Thyroid gland (tissue), 4 donors: ENCODE data around the gene FRMPD2. TPM values are rescaled to one million over a fixed set of nuclear protein-coding genes. Genes with fewer than 3 reads are reported as not detected.

Experiments used
- DNase-seq, 2 donors: peaks; one replicate each; pipeline ENCODE4 v3.0.0-alpha.2; 2019
- H3K27ac ChIP-seq, 3 donors: fragments of 200-600 bp; sonication (generic); 1 replicate in 2 of 3; 2 replicates in 1 of 3; pipeline ENCODE4 v1.5.1; 2016 to 2019; ENCODE audit warnings: mild to moderate bottlenecking in 1 of 3, moderate library complexity in 1 of 3
- H3K27me3 ChIP-seq: fragments of 200-600 bp; sonication (generic); one replicate; pipeline ENCODE4 v1.5.1; 2019
- H3K36me3 ChIP-seq, 2 donors: fragments of 200-600 bp; sonication (generic); one replicate each; pipeline ENCODE4 v1.5.1; 2016 to 2019
- H3K4me1 ChIP-seq, 2 donors: fragments of 200-600 bp; sonication (generic); one replicate each; pipeline ENCODE4 v1.5.1; 2017 to 2019
- H3K4me3 ChIP-seq, 3 donors: fragments of 200-600 bp; sonication (generic); replicated peaks in 1 of 3; 1 replicate in 2 of 3; 2 replicates in 1 of 3; pipeline ENCODE4 v1.5.1; 2016; ENCODE audit warnings: mild to moderate bottlenecking in 1 of 3
- H3K9me3 ChIP-seq: fragments of 200-600 bp; sonication (generic); one replicate; pipeline ENCODE4 v1.5.1; 2017
- POLR2A ChIP-seq, 2 donors: fragments of 450-650 bp; IDR thresholded peaks; one replicate each; pipeline ENCODE4 v1.6.1; 2017; ENCODE audit warnings: antibody characterized with exemption in 2 of 2, mild to moderate bottlenecking in 2 of 2, moderate library complexity in 1 of 2
- WGBS, 2 donors: methylation state at CpG; one replicate each; pipeline ENCODE4 v1.1.5; 2017; 5-methylcytosine and 5-hydroxymethylcytosine counted together
- intact Hi-C: fragments of 100-400 bp; cut with DNase I; formaldehyde crosslinking; loops from one replicate; pipeline ENCODE4 v1.15.1; 2023
- total RNA-seq, 4 donors: library from RNA; depleted of rRNA; stranded (reverse); fragments of >200 nt; gene quantifications; one replicate each; pipeline ENCODE4 v1.2.3, GENCODE V29; 2016
- TF ChIP-seq, protein P1 (sequence below), 6 experiments: fragments of 200-600 bp in 3 of 6; fragments of 450-650 bp in 3 of 6; sonication (generic) in 3 of 6; IDR thresholded peaks; one replicate each; pipeline ENCODE4 v1.5.1; 2016 to 2019; ENCODE audit warnings: antibody characterized with exemption in 6 of 6, mild to moderate bottlenecking in 2 of 6, inconsistent platforms in 1 of 6, moderate library complexity in 1 of 6

Gene FRMPD2
- total RNA-seq, 4 donors from 2014 or later = 0.50 to 4.4 (median 0.96) TPM

DNA sequence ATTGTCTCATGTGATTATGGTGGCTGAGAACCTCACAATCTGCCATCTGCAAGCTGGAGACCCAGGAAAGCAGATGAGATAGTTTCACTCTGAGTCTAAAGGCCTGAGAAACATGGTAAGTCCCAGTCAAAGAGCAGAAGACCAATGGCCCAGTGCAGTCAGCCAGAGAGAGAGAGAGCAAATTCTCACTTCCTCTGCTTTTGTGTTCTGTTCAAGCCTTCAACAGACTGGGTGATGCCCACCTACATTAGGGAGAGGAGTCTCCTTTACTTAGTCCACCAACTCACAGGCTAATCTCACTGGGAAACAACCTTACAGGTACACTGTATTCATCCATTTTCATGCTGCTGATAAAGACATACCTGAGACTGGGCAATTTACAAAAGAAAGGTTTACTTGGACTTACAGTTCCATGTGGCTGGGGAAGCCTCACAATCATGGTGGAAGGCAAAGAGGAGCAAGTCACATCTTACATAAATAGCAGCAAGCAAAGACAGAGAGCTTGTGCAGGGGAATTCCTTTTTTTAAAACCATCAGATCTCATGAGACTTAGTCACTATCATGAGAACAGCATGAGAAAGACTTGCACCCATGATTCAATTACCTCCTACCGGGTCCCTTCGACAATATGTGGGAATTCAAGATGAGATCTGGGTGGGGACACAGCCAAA lies 4.7 kb upstream of the FRMPD2 start:
- no peak for DNase-seq
- WGBS, 2 donors = 81 to 100% methylated on average over 2 of the region's 2 CpGs

DNA sequence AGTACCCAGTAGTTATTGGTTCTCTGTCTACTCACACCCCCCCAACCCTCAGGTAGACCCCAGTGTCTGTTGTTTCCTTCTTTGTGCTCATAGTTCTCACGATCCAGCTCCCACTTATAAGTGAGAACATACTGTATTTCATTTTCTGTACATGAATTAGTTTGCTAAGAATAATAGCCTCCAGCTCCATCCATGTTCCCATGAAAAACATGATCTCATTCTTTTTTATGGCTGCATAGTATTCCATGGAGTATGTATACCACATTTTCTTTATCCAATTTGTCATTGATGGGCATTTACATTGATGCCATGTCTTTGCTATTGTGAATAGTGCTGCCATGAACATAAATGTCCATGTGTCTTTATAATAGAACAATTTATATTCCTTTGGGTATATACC lies 2.6 kb upstream of the FRMPD2 start:
- H3K27me3 ChIP-seq = no peaks in the 10 kb centered on the region
- H3K4me3 ChIP-seq = no peak overlapping the region
- no peak for DNase-seq
- WGBS, 2 donors = 100% methylated on average over 1 of the region's 1 CpG
- intact Hi-C loops = no loop called here
- TF ChIP-seq POLR2A (IDR thresholded peaks at IDR 0.05) = no peak
- TF ChIP-seq, protein P1, sequence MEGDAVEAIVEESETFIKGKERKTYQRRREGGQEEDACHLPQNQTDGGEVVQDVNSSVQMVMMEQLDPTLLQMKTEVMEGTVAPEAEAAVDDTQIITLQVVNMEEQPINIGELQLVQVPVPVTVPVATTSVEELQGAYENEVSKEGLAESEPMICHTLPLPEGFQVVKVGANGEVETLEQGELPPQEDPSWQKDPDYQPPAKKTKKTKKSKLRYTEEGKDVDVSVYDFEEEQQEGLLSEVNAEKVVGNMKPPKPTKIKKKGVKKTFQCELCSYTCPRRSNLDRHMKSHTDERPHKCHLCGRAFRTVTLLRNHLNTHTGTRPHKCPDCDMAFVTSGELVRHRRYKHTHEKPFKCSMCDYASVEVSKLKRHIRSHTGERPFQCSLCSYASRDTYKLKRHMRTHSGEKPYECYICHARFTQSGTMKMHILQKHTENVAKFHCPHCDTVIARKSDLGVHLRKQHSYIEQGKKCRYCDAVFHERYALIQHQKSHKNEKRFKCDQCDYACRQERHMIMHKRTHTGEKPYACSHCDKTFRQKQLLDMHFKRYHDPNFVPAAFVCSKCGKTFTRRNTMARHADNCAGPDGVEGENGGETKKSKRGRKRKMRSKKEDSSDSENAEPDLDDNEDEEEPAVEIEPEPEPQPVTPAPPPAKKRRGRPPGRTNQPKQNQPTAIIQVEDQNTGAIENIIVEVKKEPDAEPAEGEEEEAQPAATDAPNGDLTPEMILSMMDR (IDR thresholded peaks at IDR 0.05) = no peak
- H3K27ac ChIP-seq = no peak overlapping the region
- no peaks in the 10 kb centered on the region for H3K36me3 ChIP-seq
- no peaks in the 10 kb centered on the region for H3K9me3 ChIP-seq
- H3K4me1 ChIP-seq = peaks cover 0 to 11% of the 10 kb centered on the region in 2 donors

More for the DNA sequence above, 4.7 kb upstream of the FRMPD2 start:
- Histone ChIP-seq H3K4me1 (peaks cover 0 to 9% of the 10 kb centered on the region in 2 donors), H3K27me3 (no peaks in the 10 kb centered on the region), H3K4me3 (no peak overlapping the region), H3K9me3 (no peaks in the 10 kb centered on the region), H3K36me3 (no peaks in the 10 kb centered on the region), H3K27ac (no peak overlapping the region)
- intact Hi-C loops = no loop called here
- TF ChIP-seq, protein P1 (IDR thresholded peaks at IDR 0.05) = no peak

DNA sequence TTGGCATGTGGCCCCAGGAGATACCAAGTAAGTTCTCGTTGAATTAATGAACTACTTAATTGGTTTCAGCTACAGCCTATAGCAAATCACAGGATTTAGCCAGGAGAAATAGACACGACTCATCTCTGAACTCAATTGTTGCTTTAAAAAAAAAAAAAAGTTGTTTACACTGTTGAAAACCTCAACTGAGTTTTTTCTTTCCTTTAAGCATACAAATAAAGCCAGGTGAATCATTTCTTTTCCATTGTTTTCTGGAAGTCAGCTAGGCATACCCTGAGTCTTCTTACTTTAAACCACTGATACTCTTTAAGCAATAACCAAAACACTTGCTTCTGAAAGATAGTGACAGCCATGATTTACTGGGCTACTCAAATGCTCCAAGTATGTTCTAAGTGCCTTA lies 755 bp downstream of the FRMPD2 start:
- 74 to 84% methylated on average over 2 of the region's 2 CpGs for WGBS, 2 donors
- DNase-seq = no peak
- peaks cover 0 to 11% of the 10 kb centered on the region in 2 donors for H3K4me1 ChIP-seq
- H3K36me3 ChIP-seq = no peaks in the 10 kb centered on the region
- H3K4me3 ChIP-seq = no peak overlapping the region
- no peaks in the 10 kb centered on the region for H3K9me3 ChIP-seq
- TF ChIP-seq, protein P1 (IDR thresholded peaks at IDR 0.05) = no peak
- no peak for TF ChIP-seq POLR2A (IDR thresholded peaks at IDR 0.05)
- intact Hi-C loops = no loop called here
- H3K27me3 ChIP-seq = no peaks in the 10 kb centered on the region
- H3K27ac ChIP-seq = peak overlapping the region in 1 of 3 donors; percentile 19

DNA sequence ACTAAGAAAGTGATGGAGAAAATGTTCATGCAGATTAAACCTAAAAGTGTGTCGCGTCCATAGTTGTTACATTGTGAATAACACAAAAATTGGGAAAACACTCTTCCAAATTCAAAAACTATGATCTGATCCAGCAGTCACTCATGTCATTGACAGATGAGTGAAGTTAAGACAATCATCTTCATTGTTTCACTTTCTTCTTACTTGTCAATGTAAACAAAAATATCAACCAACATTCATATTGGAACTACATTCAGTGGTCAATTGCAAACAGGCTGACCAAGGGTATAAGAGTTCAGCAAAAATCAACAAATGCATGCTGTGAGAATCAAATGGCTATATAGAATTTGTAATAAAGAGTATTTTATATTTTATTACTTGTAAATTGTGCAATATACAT lies 1.8 kb downstream of the FRMPD2 start:
- intact Hi-C loops = no loop called here
- Histone ChIP-seq H3K27ac (no peak overlapping the region), H3K4me3 (no peak overlapping the region), H3K9me3 (no peaks in the 10 kb centered on the region), H3K36me3 (no peaks in the 10 kb centered on the region), H3K4me1 (peaks cover 0 to 11% of the 10 kb centered on the region in 2 donors), H3K27me3 (no peaks in the 10 kb centered on the region)
- TF ChIP-seq POLR2A (IDR thresholded peaks at IDR 0.05) = no peak
- TF ChIP-seq, protein P1 (IDR thresholded peaks at IDR 0.05) = no peak
- no peak for DNase-seq
- WGBS, 2 donors = 97 to 99% methylated on average over 2 of the region's 2 CpGs

DNA sequence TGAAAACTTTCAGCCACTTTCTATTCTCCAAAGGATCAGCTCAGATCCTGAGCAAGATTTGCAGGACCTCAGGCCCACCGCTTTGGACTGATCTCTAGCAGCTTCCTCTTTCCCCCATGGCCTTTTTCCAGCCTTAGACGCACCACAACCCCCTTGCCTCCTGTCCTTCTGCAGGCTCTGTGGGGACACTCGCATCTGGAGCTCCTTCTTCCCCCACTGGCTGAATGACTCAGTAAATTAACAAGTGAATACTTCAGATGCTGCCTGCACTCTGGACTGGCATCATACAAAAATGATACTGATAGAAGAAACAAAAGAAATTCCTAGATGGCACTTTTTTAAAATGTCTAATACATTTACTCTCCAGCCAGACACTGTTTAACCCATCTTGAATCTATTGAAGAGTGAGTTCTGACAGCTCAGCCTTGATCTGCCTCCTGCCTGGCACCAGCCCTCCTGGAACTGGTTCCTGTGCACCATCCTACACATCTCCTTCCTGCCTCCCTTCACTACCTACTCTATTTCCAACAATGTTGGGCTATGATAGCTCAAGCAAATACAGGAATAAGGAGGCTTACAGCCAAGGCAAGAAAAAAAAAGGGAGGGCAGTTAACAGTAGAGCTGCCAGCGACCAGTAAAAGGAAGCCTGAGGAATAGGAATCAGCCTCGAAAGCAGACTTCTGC lies 3.3 kb downstream of the FRMPD2 start:
- Histone ChIP-seq H3K27ac (no peak overlapping the region), H3K27me3 (no peaks in the 10 kb centered on the region), H3K9me3 (no peaks in the 10 kb centered on the region), H3K4me3 (no peak overlapping the region), H3K4me1 (peaks cover 0 to 11% of the 10 kb centered on the region in 2 donors), H3K36me3 (no peaks in the 10 kb centered on the region)
- no peak for DNase-seq
- WGBS, 2 donors = 75 to 77% methylated on average over 5 of the region's 5 CpGs
- intact Hi-C loops = no loop called here
- TF ChIP-seq, protein P1 (IDR thresholded peaks at IDR 0.05) = no peak
- TF ChIP-seq POLR2A (IDR thresholded peaks at IDR 0.05) = no peak
